ENCODE results near the gene GJC1.
A peak's percentile ranks its signal among the peaks of the same experiment; 100 is the strongest.

Gene GJC1

DNA sequence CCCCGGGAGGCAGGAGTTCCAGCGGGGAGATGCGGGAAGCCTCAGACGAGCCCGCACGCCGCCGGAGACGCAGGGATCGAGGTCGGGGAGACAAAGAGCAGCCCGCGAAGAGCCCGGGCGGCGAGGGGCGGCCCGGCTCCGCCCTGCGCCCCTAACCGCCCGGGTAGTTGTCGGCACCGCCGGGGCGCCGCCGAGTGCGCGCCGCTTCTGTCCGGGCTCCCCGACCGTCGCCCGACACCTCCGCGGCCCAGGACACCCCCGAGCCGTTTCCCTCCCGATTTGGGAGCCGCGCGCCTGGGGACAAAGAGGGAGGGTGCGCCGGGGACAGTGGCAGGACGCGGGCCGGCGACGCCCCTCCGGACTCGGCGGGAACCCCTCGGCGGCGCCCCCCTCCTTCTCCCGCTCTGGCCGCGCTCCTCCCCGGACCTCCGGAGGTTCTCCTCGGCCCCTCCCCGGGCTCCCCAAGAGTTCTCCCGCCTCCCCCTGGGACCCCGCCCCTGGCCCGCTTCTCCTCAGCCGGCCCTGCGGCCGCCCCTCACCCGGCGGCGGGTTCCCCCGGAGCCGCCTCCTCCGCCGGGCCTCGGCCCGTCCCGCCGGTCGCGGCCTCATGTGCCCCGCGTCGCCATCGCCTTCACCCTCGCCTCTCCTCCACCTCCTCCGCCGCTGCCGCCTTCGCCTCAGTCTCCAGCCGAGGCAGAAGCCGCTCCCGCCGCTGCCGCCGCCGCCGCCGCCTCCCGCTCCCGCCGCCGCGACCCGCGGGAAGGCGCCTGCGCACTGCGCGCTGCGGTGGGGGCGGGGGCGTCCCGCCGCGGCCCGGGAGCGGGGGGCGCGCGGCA is at the start of gene GJC1:
Gene GJC1 (minus strand): TSS at position 765 of the 836 bp plus-strand sequence. CDS start 24,470 bp downstream, outside the sequence.
- DNase-seq, result peak; percentile 15

DNA sequence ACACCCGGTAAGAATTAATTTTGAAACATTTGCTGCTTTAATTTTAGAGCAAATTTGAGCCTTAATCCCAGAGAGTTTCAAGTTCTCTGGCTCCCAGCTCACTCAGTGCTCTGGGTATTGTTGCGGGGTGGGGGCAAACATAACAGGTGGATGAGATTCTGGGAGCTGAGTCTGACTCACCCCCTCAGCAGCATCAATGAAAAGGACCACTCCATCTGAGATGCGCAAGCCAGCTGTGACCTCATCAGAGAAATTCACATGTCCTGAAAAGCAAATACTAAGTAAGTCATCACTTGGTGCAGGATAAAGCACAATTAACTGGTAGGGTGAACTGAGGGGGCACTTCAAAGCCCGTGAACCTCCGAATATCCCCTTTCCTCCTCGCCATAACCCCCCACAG is 49.3 kb upstream of the GJC1 start:
- DNase-seq, result no peak

DNA sequence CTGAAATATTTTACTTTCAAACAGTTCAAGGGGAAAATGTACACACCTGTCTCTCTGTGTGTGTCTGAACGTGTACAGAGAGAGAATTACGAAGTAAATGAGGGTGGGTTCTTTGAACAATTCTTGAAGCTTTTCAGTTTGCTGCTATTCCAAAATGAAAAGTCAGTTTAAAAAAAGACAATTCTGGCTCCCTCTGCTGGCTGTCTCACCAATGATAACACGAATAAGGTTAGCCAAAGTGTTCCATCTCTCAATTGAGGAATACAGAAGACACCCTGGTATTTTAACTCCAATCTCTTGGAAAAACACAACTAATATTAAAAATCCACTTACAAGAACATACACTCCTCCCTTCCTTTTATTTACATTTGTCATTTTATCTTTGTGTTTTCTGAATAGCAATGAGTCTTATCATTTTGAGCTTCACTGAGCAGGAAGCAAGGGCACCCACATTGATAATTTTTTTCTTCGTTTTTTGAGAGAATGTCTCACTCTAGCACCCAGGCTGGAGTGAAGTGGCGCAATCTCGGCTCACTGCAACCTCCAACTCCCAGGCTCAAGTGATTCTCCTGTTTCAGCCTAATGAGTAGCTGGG is 48.6 kb upstream of the GJC1 start:
- peak; percentile 31 for DNase-seq

GRCh38 chr17:44877121-44877520 is 47.0 kb upstream of the GJC1 start:
- DNase-seq, result no peak

GRCh38 chr17:44875761-44876160 is 45.7 kb upstream of the GJC1 start:
- no peak for DNase-seq

GRCh38 chr17:44872131-44872768 is 42.2 kb upstream of the GJC1 start:
- DNase-seq, result no peak

DNA sequence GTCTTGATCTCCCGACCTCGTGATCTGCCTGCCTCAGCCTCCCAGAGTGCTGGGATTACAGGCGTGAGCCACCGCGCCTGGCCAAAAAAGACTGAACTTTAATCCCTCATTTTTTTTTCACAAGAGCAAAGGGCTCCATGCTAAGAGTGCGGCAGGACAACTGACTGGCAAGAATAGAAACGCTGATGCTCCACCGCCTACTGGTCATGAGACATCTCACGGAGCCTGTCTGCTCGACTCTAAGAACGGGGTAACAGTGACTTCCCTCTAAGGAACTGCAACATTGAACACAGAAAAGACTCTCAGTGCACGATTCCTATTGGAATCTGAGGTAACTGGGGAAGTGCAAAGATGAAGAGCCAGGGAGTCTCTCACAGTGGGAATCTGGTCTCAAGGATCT is 41.5 kb upstream of the GJC1 start:
- no peak for DNase-seq

- DNase-seq, result no peak
Measured at GRCh38 chr17:44867841-44868240, 37.8 kb upstream of the GJC1 start.

DNA sequence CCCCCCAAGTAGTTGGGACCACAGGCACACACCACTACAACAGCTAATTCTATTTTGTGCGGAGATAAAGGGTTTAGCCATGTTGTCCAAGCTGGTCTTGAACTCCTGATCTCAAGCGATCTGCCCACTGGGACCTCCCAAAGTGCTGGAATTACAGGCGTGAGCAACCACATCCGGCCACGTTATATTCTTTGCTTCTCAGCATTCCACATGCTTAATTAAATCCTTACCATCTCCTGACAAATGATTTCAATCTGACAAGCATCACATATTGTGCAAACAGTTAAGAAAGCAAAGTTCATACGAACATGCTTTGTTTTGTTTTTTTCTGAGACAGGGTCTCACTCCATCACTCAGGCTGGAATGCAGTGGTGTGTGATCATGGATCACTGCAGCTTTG is 35.8 kb upstream of the GJC1 start:
- DNase-seq, result no peak

GRCh38 chr17:44865231-44865660 is 35.2 kb upstream of the GJC1 start:
- DNase-seq, result peak; percentile 72

DNA sequence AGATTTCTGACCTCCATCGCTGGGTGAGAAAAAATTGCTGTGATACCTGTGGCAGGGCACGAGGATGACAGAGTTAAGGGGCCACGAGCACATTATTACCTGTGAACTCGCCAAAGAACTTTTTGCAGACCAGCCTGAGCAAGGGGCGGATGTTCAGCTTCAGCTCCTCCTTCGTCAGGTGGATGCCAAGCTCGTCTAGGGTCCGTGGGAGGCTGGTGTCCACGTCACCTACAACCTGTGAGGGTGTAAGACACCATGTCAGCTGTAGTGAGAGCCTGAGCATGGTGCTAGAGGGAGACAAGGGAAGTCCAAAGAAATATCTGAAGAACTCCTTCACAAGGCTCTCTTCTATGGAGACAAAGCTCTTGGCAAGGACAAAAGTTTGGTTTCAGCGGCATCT is 34.7 kb upstream of the GJC1 start:
- DNase-seq, result no peak

DNA sequence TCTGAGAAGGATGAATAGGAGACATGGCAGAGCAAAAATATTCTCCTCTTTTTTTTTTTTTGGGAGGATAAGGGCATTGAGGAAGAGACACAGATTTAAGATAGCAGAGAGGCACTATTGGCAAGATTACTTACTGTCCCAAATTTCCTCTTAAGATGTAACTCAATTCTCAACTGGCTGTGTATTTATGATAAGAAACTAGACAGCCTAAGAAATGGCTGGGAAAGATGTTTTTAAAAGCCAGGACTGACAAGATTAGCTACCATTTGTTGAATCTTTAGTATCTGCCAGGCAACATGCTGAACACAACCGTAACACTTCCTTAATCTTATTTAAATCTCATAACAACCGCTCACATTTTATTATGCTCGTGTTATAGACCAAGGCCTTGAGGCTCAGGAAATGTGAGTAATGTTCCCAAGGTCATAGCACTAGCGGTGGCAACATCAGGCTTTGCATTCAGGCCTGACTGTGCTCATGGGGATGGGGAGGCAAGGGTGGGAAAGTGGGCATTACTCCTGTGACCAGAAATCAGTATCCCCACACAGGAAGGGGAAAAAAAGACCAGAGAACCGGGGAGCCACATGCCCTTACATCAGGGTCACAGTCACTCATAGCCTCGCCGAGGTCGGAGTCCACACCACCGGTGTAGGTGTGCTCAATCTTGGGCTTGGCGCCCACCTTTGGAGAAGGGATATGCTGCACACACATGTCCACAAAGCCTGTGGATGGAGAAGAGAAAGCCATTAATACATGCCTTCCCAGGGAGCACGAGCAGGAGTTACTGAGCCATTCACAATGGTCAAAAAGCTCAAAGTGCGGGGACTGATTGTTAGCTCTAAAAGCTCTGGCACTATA is 33.2 kb upstream of the GJC1 start:
- no peak for DNase-seq

DNA sequence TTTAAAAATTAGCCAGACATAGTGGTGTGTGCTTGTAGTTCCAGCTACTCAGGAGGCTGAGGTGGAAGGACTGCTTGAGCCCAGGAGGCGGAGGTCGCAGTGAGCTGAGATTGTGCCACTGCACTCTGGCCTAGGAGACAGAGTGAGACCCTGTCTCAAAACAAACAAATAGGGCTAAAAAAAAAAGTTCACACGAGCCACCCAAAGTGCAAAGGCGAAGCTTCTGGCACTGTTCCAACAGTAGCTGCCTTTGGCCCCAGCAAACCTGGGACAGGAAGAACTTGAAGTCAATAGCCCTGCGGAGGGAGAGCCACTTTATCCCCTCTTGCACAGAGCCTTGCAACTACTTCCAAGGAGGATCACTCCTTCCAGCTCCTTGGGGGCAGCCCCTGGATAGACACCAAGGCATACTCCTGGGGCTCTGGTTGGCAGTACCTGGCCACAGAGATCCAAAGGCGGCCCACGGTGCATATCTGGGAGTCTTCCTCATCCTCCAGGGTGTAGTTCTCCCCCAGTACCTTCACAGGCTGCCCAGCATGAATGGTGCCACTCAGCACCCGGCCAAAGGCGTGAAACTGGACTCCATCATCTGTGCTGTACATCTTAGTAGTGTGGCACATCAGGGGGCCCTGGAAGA is 32.3 kb upstream of the GJC1 start:
- no peak for DNase-seq

DNA sequence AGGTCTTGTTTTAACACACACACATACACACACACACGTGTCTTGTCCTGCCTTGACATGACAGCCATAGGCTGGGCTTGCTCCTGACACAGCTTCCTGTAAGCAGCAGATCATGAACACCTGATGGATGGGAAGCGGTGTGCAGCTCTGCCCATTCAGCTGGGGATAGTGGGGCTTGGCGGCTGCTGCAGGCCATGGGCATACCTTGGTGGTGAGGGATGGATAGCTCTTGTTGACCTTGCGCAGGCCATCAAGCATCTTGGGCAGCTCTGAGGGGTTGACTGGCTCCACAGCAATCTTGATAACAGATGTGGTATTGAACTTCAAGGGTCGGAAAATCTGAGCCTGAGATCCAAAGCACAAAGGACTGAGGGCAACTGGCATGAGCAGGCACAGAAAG is 29.6 kb upstream of the GJC1 start:
- no peak for DNase-seq

DNA sequence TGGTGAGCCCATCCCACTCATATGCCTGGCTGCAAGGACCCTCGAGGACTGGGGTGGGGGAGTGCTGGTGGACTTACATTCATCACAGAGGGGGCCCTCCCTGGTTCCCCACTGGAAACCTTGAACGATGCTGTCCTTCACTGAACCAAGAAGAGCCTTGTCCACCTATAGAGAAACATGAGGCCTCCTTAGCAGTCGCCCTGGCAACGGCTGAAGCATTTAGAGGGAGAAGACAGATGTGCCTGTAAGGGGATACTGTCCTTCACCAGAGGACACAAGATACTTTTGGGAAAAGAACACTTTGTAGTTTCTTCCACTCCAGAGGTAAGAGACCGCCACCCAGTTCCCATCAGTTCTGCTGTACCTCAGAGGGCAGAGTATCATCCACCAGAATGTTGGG is 24.1 kb upstream of the GJC1 start:
- DNase-seq, result no peak

GRCh38 chr17:44850612-44851011 is 20.5 kb upstream of the GJC1 start:
- DNase-seq, result no peak

DNA sequence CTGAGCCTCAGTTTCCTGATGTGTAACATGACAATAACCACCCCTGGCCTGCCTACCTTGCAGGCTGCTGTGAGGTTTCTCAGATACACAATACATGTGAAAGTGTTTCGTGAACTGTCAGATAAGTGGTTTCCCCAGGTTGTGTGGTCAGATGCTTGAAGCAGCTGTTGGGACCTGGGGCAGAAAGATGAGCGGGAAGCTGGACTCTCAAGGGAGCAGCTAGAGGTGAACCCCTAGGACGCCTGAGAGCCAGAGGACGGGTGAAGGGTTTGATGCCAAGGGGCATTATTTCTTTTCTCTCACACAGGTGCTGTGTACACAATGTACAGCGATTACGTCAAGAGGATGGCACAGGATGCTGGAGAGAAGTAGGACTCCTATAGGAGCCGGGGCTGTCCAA is 19.9 kb upstream of the GJC1 start:
- no peak for DNase-seq

DNA sequence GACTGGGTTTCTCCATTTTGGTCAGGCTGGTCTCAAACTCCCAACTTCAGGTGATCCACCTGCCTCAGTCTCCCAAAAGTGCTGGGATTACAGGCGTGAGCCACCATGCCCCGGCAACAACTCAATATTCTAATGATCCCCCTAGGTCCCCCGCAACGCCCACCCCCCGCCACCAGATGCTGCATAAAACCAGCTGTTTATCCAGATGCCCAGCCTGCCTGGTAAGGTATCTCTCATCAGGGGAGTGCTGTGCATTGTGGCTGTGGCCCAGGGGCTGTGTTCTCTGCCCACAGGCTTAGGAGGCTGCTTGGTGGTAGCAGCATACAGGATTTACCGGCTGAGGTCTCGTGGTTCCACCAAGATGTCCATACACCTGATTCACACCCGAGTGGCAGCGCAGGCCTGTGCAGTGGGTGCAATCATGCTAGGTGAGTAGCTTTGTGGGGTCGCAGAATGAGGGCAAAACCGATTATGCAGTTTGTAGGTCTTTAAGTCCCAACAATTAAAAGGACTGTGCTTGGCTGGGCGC is 18.9 kb upstream of the GJC1 start:
- no peak for DNase-seq

DNA sequence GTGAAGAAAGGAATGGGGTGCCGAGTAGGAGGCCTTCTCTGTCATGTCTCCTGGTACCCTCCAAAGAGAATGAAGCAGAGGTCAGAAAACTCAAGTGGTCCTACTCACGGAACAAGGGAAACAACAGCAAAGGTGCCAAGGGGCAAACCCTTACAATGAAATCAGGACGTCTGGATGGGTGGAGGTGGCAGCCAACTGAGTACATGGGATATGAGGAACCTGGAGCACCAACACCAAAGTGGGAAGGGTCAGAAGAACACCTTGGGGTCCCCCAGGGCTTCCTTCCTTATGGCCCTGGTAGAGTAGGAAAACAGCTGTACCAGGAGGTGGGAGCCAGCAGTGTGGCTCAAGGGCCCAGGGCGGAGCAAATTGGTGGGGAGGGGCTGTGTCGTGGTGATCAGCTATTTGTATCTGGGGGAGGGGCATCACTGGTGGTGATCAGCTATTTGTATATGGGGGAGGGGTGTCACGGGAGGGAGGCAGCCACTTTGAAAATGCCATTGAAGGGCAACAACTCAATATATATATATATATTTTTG is 18.2 kb upstream of the GJC1 start:
- no peak for DNase-seq

GRCh38 chr17:44847586-44847985 is 17.5 kb upstream of the GJC1 start, which contains the start of gene HIGD1B:
Gene HIGD1B, plus strand, starts transcription at chr17:44847883. Its CDS starts 270 bp downstream, at chr17:44848153.
- no peak for DNase-seq

- no peak for DNase-seq
Measured at GRCh38 chr17:44846206-44846605, 16.1 kb upstream of the GJC1 start.

DNA sequence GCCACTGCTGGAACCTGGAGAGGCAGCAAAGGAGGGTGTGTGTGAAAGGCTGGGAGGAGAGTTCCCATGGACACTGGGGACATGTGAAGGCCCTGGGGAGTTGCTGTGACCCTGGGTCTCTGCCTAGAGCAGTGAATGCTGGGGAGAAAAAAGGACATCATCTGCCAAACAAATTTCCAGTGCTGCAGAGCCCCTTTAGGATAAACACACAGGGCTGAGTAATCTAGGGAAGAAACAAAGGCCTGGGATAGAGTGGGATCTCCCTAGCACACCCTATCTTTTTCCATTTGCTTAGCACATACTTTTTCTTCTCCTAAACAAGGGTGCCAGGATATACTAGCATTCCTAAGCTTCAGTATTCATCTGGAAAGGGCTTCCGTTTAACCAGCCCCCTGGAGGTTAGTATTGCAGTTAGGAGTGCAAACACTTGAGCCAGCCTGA is 14.3 kb upstream of the GJC1 start:
- DNase-seq, result no peak

Data from NCI-H1105 treated with DMSO at 0.1 percent for 48 hours (cell line).